HG02623 (cell line): ENCODE measurements around the gene EFNA4.

Source experiments
- ATAC-seq: cut with Tn5 transposase; IDR thresholded peaks from one replicate; pipeline ENCODE4 v1.9.1; 2021; ENCODE audit warnings: moderate library complexity; ENCODE audit not compliant: unreplicated experiment

Gene EFNA4

DNA sequence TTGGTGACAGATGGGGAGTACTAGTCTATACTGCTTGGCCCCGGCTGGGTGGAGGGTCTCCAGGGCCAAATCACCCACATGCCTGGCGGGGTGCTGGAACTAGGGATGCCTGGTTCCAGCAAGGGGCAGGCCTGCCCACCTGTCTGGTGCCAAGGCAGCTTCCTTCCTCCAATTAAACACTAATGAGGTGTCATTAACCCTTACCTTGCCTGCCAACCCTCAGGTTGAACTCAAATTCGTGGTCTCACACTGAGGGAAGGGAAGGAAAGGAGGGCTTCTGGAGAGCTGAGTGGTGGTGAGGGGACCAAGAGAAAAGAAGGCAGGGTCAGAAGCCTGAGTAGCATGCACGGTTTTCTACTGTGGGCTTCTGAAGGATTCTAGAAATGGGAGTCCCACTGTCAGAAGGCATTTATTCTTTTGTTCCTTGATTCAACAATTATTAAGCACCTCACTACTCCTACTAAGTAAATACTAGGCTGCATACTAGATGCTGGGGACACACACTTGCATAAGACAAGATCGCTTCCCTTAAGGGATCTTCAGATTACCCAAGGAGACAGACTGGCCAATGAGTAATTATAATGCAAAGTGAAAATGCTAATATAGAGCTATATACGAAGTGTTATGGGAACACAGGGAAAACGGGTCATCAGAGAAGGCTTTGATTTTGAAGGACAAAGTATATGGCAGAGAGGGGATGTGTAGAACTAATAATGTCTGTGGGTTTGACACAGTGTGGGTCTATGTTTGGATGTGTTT is 9.2 kb downstream of the EFNA4 start:
- ATAC-seq, result no peak

DNA sequence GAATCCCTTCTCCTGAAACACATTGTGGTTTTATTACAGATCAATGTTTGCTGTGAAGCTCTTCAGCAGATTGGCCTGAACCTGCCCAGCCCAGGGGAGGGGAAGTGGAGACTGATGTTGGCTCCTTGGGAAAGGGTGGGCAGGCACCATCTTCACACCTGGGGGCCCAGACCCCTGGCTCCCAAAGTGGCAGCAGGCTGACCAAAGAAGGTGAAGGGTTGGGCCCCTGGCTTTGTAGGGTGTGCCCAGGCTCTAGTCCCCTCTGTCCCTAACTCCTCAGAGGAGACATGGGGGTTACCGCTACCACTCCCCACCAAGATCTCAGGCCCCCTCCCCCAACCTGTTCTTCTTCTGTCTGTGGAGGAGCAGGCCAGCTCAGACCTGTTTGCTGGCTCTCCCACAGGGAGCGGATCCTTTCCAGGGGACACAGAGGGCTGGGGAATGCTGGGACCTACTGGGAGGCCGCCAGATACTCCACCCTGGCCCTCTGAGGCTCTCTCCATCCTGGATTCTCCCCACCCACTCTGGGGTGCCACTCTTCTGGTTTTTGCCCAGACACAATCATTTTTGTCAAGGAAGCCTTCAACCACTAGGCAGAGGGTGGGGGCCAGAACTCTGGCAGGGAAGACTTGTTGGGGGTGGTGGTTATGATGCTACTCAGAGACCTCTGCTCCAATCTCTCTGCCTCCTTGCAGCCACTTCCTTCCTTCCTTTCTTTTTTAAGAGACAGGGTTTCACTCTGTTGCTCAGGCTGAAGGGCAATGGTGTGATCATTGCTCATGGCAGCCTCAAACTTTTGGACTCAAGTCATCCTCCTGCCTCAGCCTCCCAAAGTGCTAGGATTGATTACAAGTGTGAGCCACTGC is 10.1 kb downstream of the EFNA4 start:
- ATAC-seq, result no peak

DNA sequence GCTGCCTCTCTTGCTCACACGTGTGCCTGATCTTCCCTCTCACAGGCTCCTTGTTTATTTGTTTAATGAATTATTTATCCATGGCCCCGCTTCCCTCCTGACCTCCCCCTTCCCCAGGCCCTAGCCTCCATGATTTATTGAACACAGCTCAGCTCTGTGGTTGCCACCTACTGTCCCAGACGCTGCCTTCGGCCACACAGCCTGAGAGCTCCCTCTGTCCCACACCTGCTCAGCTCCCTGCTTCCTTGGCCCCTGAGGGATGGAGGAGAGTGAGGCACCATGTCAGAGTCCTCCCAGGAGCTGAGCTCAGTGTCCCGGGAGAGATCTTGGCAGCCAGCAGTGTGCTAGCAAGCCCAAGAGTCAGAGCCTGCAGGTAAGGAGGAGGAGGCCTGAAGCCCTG is 12.0 kb downstream of the EFNA4 start:
- no peak for ATAC-seq

DNA sequence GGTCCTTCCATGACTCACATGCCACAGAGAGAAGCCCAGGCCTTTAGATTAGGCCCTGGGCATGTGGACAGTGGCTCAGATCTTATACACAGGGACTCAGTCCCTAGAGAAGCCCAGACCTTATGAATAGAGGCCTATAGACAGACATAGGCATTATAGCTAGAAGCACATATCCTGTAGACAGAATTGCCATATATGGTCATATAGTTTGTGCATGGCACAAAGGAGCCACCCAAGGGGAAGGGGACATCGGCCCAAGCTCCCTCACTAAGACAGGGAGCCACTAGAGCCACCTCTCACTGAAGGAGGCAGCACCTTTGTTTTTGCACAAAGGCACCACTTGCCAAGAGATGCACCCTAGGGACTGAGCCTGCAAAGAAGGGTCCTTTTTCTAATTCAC is 12.8 kb downstream of the EFNA4 start:
- no peak for ATAC-seq

DNA sequence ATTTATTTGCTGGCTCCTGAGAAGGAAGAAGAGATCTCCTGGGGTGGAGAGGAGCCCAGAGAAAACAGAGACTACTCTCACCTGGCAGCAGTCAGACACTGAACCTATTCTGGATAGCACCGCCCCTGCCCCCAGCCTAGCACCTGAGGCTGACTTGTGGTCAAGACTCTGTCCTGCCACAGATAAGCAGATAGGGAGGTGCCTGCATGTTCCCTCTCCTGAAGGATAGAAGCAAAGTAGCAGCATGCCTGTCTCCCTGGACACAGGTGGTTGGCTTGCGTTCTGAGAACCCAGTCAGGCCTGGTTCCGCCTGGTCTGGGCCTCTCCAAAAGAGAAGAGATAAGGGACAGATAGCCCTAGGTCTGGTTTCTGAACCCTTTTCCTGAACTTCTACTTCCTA is 13.8 kb downstream of the EFNA4 start:
- no peak for ATAC-seq

DNA sequence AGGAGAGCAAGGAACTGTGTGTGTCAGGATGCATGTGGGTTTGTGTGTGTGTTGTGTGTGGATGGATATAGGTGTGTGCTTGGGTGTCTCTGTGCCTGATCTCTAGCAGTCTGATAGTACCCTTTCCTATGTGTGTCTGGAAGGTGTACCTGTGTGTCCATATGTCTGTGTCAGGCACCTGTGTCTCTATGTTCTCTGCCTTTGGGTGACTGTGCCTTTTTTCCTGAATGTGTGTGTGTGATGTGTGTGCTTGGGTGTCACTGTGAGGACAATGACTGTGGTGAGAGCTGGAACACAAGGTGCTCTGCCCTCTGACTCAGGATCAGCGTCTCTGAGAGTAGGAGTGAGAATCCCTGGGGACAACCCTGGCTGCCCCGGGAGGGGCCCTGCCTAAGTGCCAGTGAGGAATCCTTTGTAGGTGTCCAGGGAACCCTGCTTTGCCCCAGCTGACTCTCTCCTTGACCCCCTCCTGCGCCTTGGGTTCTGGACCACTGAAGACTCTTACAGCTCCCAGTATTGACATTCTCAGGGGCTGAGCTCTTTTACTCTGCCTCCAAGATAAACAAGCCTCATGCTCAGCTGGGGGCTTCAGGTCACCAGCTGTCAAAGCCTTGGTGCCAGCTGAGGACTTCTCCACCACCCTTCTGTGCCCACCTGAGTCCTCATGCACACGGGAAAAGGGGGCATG is 14.4 kb downstream of the EFNA4 start:
- no peak for ATAC-seq

DNA sequence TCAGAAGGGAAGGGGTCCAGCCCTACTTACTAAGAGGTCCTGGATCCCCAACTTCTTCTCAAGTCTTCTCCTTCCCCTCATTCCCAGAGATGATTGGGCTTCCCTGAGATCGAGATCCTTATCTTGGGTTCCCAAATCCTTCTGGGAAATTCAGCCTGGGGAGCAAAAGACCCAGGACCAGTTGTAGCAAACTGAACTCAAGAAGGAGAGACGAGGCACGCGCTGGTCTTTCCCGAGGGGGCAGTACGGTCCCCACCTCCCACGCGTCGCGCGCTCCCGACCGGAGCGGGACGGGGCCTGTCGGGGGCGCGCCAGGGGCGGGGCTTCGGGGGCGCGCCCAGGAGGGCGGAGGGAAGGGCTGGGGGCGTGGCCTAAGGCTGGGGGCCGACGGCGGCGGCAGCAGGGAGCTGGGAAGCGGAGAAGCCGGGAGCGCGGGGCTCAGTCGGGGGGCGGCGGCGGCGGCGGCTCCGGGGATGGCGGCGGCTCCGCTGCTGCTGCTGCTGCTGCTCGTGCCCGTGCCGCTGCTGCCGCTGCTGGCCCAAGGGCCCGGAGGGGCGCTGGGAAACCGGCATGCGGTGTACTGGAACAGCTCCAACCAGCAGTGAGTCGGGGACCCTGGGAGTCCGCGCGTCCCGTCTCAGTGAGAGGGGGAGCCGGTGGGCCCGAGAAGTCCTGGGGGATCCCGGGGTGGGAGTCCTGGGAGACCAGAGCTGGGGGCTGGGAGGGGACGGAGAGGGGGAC is 15.1 kb downstream of the EFNA4 start, which contains the start of gene EFNA3:
EFNA3 (plus strand) TSS at position 369 of the 741 bp plus-strand sequence; CDS start at position 474, 105 bp downstream.
- ATAC-seq, result peak; percentile 44

DNA sequence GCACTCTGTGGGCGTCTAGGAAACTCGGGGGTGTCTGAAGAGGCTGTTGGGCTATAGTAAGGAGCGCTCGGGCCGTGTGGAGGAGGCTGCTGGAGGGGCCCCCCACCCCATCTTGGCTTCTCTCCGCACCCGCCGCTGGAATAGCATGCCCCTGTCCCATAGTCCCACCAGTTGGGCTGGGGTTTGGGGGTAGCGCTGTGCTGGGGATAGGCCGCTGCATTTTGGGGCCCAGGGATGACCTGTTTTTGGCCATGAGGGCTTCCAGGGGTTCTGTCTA is 15.6 kb downstream of the EFNA4 start:
- no peak for ATAC-seq

DNA sequence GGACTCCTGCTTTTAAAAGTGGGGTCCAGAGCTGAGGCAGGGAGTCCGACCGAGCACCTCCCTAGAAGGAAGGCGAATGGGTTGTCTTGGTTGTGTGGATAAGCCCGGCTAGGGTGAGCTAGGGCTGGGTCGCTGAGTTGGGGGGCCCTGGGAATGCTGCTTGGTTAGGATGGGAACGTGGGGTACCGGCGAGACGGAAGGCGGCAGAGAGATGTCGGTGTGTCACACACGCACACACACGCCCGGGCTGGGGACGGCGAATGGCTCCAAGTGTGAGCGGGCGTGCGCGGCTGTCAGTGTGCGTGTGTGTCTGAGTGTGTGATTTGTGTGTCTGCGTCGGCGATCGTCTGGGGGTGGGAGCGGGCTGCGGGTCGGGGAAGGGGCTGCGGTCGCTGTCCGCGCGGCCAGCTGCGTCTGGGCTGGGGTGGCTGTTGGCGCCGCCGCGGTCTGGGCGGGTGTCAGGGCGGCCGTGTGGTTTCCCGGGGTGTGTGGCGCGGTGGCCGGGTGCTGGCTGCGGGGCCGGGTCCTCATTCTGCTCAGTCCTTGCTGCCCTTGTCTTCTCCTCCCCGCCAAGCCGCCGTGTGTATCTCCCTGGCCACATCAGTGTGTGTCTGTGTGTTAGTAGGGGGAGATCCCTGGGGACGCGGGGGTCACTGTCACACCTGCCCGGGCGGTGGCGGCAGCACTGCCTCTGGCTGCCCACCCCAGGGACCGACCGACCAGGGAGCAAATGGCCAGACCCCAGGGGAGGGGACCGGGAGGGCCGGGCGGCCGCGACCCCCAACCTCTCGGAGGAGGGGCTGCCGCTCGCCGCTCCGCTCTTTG is 16.2 kb downstream of the EFNA4 start:
- no peak for ATAC-seq

DNA sequence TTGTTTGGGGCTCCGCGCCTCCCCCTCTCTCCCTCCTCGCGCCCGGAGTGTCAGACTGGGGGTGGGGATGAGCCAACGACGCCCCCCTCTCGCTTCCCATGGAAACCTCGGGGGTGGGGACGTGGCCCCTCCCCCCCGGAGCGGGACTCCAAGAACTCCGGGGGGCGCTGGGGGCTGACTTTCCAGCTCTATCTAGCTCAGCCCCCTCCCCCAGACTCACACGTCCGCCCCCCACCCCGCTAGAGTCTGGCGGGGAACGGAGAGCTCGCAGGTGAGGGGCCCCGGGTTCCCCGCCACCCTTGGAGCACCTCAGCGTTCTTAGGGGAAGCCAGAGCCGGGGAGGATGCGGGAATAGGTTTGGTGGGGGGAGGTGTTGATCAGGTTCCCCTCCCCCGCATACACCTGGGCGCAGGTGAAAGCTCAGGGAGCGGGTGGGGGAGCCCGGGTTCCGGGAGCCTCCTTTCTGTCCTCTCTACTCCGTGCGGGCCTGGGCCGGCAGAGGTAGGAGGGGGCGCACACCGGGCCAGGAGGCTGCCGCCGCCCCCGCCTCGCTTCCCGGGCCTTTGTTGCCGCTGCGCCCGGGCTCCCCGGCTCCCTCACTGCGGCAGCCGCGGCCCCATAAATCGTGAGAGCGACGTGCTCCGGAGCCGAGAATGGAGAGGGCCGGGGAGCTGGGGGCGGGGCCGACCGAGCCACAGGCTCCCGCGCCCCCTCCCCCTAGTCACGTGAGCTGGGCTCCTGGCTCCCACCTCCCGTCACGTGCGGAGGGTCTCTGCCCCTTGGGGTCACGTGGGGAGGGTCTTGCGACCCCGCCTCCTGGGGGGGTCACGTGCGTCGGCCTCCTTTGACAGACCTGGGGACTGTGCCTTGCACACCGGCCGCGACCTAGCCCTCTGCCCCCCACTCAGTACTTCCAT is 17.0 kb downstream of the EFNA4 start:
- ATAC-seq, result no peak

DNA sequence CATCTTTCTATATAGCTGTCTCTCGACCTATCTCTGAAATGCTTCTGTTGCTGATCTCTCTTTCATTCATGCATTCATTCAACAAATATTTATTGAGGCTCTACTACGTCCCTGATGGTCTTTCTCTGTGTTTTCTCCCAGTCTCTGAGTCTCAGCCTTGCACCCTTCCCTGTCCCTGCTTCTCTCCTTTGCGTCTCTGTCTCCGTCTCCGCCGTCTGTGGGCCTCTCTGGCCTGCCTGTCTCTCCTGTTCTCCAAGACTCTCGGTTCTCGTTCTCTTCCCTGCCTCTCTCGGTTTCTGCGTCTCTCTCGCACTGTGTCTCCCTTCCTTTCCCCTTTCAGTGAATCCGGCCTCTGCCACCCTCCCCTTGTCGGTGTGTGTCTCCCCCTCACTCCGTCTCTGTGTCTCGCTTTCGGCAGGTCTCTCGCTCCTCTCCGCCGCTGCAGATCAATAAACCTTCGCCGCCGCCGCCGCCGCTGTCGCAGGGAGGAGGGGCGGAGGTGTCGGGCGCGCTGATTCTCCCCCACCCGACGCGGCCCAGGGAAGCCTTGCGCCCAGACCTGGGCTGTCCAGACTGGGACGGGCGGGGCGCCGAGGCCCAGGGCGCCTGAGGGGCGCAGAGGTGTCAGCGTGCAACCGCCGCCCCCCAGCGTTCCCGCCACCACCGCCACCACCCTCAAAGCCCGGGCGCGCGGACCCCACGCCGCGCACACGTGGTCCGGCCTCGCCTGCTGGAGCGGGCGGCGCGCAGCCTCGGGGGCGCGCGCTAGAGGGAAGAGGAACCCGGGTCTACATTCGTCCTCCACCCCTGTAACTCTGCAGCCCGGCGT is 18.1 kb downstream of the EFNA4 start:
- ATAC-seq, result no peak

DNA sequence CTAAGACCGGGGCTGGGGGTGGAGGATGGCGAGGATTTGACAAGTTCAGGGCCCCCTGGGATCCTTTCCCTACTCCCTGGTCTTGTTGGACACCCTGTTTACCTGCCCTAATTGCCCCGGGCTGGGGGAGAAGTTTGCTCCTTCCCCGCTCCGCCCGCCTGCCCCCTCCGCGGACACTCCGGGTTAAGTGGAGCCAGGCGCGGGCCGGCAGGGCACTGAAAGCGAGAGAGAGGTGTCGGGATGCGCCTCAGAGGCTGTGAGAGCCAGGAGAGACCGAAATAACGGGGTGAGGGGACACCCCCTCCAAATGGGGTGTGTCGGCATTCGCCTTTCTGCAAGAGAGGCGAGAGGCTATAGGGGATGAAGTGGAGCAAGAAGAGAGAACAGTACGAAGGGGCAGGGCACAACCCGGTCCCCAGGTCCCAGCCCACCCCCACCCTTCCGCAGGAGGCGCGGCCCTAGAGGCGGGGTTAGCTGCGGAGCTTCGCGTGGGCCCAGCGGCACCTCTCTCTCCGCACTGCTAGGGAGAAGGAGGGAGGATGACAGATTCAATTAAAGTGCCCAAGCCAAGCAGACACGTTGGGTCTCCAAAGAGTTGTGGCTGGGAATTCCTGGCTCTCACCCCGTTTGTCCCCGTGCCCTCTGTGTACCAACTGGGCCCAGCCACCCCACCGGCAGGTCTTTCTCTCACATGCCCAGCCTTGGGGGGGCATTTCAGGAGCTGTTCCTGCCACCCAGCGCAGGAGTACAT is 18.9 kb downstream of the EFNA4 start:
- no peak for ATAC-seq

DNA sequence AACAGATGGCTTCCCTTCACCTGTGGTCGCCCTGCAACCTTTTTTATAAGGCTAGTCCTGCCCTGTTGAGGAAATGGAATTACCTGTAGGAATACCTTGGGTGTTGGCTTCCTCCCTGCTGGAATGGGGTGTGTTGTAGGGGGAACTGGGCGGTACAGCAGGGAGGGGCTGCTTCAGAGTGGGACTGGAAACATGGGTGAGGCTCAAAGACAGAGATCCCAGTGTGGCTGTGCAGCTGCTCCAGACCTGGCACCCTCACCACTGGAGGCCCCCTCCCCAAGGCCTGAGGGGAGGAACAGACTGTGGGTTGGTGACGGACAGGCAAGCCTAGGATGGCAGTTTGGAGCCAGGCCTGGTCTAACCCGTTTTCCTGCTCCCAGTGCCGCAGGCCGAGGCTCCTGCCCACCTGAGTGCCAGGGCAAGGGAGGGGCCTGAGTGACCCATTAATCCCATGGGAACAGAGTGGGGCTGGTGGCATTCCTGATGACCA is 19.6 kb downstream of the EFNA4 start:
- ATAC-seq, result no peak

DNA sequence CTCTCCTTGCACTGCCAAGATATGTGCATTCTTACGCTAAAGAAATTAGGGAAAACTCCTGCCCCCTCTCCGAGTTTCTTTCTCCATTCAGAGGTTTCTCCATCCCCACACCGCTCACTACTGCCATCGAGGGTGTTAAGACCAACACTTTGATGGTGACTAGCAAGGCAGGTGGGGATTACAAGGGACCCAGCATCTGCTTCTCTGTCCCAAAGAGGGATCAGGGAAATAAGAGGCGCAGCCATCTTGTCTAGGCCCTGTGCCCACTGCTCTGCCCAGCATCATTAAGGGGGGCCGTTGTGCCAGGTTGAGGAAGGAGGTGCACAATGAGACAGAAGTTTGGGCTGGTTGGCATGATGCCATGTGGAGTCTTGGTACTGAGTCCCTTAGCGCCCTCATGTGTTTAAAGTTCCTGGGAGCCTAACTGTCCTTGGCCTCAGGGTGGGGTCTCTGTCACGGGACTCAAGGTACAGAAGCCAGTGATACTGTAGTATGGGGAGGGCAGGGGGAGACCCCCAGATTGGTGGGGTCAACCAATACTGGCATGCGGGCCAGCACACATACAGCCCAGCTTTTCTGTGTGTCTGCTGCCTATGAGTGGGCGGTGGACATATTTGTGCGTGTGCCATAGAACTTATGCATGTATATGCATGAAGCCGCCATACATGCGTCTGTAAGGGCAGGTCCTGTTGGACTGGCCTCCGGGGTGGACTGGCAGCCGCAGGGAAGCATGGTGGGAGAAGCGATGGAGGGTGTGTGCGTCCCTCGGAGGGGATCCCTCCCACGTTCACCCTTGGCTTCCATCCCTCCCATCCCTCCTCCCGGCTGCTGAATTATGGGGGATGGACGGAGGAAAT is 20.6 kb downstream of the EFNA4 start:
- no peak for ATAC-seq

DNA sequence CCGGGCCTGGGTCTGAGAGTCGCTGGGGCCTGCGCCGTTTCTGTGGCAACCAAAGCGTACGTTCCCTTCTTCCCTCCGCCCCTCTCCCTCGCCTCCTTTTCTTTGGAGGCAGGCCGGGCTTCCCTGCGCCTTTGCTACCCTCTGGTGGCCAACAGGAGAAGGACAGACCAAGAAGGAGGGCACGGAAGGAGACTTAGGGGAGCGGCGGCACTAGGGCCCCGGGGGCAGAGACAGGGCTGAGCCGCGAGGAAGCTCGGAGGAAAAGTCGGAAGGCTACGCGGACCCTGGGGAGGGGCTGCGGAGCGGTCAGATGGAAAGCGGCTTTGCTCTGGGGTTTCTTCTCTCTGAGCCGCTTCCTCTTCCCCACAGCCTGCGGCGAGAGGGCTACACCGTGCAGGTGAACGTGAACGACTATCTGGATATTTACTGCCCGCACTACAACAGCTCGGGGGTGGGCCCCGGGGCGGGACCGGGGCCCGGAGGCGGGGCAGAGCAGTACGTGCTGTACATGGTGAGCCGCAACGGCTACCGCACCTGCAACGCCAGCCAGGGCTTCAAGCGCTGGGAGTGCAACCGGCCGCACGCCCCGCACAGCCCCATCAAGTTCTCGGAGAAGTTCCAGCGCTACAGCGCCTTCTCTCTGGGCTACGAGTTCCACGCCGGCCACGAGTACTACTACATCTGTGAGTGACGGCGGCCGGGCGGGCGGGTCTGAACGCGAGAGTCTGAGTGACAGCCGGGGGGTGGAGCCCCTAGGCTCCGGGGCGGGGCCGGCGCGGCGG is 21.4 kb downstream of the EFNA4 start:
- peak; percentile 70 for ATAC-seq
